GM21526 (cell line): ENCODE measurements around the gene GGPS1.
"Not testable (repeated sequence)": the region's sequence is repeated elsewhere in the genome, so short reads cannot be mapped to it uniquely, and the experiment has no call there.

Experiments used
- ATAC-seq: cut with Tn5 transposase; IDR thresholded peaks from one replicate; pipeline ENCODE4 v1.9.1; 2021; ENCODE audit warnings: moderate library complexity; ENCODE audit not compliant: unreplicated experiment, low FRiP score

Gene GGPS1

GRCh38 chr1:235328271-235329138 lies at the start of gene GGPS1:
Gene GGPS1, plus strand, starts transcription at chr1:235328570. Its CDS starts 6,695 bp downstream, at chr1:235335265.
- ATAC-seq: peak; percentile 59

DNA sequence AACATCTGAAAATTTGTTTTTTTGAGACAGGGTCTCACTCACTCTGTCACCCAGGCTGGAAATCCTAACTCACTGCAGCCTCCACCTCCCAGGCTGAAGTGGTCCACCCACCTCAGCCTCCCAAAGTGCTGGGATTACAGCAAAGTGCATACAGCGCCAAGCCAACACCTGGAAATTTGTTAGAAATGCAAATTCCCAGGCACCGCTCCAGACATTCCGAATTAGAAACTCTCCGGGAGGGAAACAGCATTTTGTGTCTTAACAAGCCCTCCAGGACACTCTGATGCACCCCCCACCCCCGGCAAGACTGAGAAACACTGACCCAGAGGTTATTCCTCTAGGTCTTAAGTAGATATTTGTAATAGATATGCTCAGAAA lies 49.5 kb upstream of the GGPS1 start:
- no peak for ATAC-seq

DNA sequence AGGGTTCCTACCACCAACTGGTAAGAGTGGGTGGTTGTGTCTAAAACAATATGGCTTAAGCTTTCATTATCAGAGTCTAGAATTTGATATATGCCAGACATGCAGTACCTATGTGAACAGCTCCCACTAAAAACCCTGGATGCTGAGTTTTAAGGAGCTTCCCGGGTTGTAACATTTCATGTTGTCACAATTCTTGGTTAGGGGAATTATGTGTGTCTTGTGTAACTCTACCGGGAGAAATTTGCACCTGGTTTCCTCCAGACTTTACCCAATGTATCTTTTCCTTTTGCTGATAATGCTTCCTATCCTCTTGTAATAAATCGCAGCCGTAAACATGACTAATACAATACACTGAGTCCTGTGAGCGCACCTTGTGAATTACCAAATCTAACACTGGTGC lies 48.7 kb upstream of the GGPS1 start:
- ATAC-seq: no peak

DNA sequence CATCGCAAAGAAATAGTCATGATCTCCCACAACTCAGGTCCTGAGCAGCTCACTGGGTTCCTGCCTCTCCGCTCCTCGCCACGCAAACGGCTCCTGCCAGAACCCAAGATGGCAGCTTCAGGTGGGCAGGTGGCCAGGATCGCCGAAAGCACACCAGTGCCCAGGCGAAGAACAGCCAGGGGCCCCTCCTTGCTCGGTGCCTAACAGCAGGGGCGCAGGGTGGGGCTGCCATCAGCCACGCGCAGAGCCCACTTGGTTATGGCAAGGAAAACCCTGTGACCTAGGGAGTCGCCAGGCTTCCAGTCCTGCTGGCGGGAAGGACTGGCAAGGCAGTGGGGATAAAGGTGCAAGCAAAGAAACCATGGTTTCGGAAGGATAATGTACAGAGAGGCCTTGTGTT lies 47.9 kb upstream of the GGPS1 start:
- ATAC-seq: no peak

GRCh38 chr1:235283636-235284035 lies 44.7 kb upstream of the GGPS1 start:
- not testable (repeated sequence) for ATAC-seq

DNA sequence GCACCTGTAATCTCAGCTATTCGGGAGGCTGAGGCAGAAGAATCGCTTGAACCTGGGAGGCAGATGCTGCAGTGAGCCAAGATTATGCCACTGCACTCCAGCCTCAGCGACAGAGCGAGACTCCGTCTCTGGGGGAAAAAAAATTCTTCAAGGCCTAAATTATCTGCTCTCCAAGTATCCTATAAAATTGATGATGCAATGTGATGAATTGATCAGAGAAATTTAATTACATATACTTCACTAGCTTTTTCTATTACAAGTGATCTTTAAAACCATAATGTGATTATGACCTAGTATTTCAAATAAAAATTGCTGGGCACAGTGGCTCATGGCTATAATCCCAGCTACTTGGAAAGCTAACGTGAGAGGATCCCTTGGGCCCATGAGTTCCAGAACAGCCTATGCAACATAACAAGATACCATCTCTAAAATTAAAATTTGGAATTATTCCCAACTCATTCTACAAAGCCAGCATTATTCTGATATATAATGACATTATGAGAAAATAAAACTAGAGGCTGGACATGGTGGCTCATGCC lies 44.1 kb upstream of the GGPS1 start:
- ATAC-seq: no peak

DNA sequence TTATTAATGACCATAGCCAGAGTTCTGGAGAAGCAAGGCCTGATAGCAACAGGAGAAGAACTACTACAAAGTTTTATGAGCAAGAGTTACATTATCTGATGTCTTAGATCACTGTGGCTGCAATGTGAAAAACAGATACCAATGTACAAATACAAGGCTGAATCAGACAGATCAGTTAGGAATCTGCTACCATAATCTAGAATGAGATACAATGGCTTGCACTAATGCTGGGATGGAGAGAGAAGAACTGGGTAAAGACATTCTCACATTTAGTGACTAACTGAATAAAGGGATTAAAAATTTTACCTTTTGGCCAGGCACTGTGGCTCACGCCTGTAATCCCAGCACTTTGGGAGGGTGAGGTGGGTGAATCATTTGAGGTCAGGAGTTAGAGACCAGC lies 41.7 kb upstream of the GGPS1 start:
- no peak for ATAC-seq

DNA sequence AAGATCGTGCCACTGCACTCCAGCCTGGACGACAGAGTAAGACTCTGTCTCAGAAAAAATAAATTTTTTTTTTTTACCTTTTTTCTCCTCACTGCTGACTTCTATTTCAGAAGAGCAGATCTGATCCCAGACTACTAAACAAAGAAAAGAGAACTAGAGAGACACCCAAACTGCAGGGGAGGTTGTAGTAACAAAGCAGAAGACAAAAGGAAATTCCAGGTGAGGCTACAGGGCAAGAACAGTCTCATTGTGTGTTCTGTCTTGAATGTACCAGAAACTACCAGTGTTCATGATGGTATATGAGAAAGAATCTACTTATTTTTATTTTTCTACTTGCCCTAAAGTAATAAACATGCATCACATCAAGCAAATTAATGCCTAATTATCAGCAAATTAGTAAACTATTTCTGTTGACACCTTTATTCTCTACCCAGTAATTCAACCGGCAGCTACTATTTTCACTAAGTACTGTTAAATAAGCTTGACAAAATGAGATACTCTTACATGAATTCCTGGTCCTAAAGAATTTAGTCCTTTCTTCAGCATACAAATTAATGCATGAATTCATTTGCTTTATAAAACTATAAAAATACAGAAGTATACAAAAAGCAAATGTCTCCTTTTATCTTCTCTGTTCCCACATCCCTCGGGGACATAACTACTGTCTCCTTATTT lies 41.0 kb upstream of the GGPS1 start:
- ATAC-seq: no peak

- ATAC-seq: no peak
These were observed 38.3 kb upstream of the GGPS1 start for GRCh38 chr1:235289859-235290739.

- no peak for ATAC-seq
These were observed 37.4 kb upstream of the GGPS1 start for GRCh38 chr1:235290740-235291502.

GRCh38 chr1:235291599-235292091 lies 36.7 kb upstream of the GGPS1 start:
- no peak for ATAC-seq

DNA sequence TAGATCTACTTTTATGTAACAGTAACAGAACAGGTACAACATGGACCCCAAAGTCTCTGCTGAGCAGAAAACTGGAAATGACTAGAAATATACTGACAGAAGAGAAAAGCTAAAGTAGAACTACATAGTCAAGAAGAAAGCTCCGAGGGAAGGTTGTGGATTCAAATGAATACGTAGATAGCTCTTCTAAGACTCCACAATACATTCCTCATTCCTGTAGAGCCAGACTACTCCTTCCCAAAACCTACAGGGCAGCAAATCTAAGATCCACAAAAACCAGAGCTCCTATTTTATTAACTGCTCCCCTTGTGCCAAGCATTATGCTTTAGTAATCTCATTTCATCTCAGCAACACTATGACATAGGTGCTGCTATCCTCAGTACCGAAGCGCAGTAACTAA lies 35.6 kb upstream of the GGPS1 start:
- no peak for ATAC-seq

GRCh38 chr1:235293322-235293942 lies 34.9 kb upstream of the GGPS1 start:
- ATAC-seq: no peak

- ATAC-seq: no peak
These were observed 32.4 kb upstream of the GGPS1 start for GRCh38 chr1:235295902-235296350.

- ATAC-seq: no peak
These were observed 31.6 kb upstream of the GGPS1 start for GRCh38 chr1:235296729-235297128.

DNA sequence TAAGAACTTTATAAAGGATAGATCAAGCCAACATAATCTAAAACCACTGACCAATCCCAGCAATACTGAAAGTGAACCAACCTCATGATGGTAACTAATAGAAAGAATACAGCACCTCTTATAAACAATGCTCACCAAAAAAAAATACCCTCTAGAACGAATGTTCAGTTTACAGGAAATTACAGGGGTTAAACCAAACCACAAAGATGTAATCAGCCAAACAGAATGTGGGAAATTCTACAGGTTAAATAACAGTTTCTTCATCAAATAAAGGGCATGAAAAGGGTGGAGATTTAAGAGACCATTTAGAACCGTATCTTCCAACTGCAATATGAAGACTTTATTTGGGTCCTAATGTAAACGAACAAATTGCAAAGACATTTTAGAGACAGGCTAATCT lies 30.8 kb upstream of the GGPS1 start:
- no peak for ATAC-seq

DNA sequence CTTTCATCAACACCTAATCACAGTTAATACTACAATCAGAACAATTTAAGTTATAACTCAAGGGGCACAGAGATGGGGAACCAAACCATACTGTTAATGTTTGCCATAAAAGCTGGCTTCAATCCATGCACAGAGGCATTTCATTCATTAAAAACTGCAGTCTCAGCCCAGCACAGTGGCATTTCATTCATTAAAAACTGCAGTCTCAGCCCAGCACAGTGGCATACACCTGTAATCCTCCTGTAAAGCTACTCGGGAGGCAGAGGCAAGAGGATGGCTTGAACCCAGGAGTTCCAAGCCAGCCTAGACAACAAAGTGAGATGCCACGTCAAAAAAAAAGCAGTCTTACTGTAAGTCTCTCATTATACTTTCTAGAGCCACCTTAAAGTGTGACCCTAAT lies 29.6 kb upstream of the GGPS1 start:
- no peak for ATAC-seq

GRCh38 chr1:235299169-235299858 lies 29.1 kb upstream of the GGPS1 start:
- ATAC-seq: no peak

- ATAC-seq: no peak
These were observed 26.2 kb upstream of the GGPS1 start for GRCh38 chr1:235302143-235302542.
